H1 (cell line): Measurements from ENCODE around the gene OTOP3. TPM values are rescaled to one million over a fixed set of nuclear protein-coding genes. Genes with fewer than 3 reads are reported as not detected.

ENCODE experiments used
- CTCF ChIA-PET: fragments of 300-600 bp; sonication (Branson Sonifier 250); formaldehyde crosslinking; loops from one replicate; lab custom pipeline; 2021; ENCODE audit not compliant: partially characterized antibody; lab: Charles Lee
- POLR2A ChIA-PET: fragments of 300-600 bp; sonication (Branson Sonifier 250); formaldehyde crosslinking; loops from one replicate; lab custom pipeline; 2021; ENCODE audit warnings: inconsistent platforms; ENCODE audit not compliant: partially characterized antibody; lab: Charles Lee
- DNase-seq, 2 experiments: peaks; one replicate each; pipeline versions ENCODE4 v3.0.0 to v3.0.0-alpha.2; 2010 to 2022; ENCODE audit warnings: low spot score in 2 of 2, low read depth in 1 of 2, mixed read lengths in 1 of 2
- FAIRE-seq: peaks from 2 replicates; lab custom pipeline; 2011; peaks lifted over from hg19 to GRCh38; lab: Jason Lieb, UNC
- H2AFZ ChIP-seq: 2 replicates; pipeline ENCODE4 v1.8.1; 2012; ENCODE audit warnings: low read length, inconsistent platforms
- H2AK5ac ChIP-seq: 2 replicates; pipeline ENCODE4 v1.6.1; 2013; ENCODE audit warnings: low read depth, low read length
- H2BK120ac ChIP-seq: replicated peaks from 2 replicates; pipeline ENCODE3; 2013; ENCODE audit warnings: low read depth, low read length, inconsistent platforms
- H2BK12ac ChIP-seq: 2 replicates; pipeline ENCODE4 v1.6.1; 2013; ENCODE audit warnings: low read depth, low read length
- H2BK15ac ChIP-seq: 2 replicates; pipeline ENCODE4 v1.6.1; 2013; ENCODE audit warnings: low read length
- H2BK20ac ChIP-seq: 2 replicates; pipeline ENCODE4 v1.6.1; 2013; ENCODE audit warnings: low read length
- H2BK5ac ChIP-seq: 2 replicates; pipeline ENCODE4 v1.6.1; 2013; ENCODE audit warnings: low read depth, low read length
- H3K14ac ChIP-seq: 2 replicates; pipeline ENCODE4 v1.6.1; 2013; ENCODE audit warnings: inconsistent platforms; ENCODE audit not compliant: insufficient read length
- H3K18ac ChIP-seq: 2 replicates; pipeline ENCODE4 v1.6.1; 2013; ENCODE audit warnings: low read length; ENCODE audit errors: extremely low read depth
- H3K23ac ChIP-seq: 2 replicates; pipeline ENCODE4 v1.6.1; 2013; ENCODE audit warnings: inconsistent platforms; ENCODE audit not compliant: insufficient read length
- H3K23me2 ChIP-seq: 2 replicates; pipeline ENCODE4 v1.6.1; 2013; ENCODE audit warnings: low read depth, low read length
- H3K27ac ChIP-seq: 2 replicates; pipeline ENCODE4 v1.6.1; 2011; ENCODE audit warnings: low read depth, low read length, inconsistent platforms
- H3K27me3 ChIP-seq, 4 experiments: replicated peaks in 1 of 4; 1 replicate in 1 of 4; 2 replicates in 3 of 4; pipeline versions ENCODE4 v1.6.1 to v1.8.1; 2011 to 2013; ENCODE audit warnings: low read length in 3 of 4, mild to moderate bottlenecking in 3 of 4, inconsistent platforms in 2 of 4, mixed read lengths in 2 of 4, moderate library complexity in 1 of 4; ENCODE audit not compliant: control insufficient read depth in 3 of 4, insufficient read depth in 3 of 4; ENCODE audit errors: extremely low read depth in 1 of 4
- H3K36me3 ChIP-seq, 4 experiments: 2 replicates each; pipeline versions ENCODE4 v1.6.1 to v1.8.1; 2011 to 2013; ENCODE audit warnings: mild to moderate bottlenecking in 4 of 4, low read length in 3 of 4, moderate library complexity in 2 of 4, control low read depth in 1 of 4, inconsistent platforms in 1 of 4; ENCODE audit not compliant: insufficient read depth in 4 of 4, control insufficient read depth in 2 of 4
- H3K4ac ChIP-seq: replicated peaks from 2 replicates; pipeline ENCODE3; 2013; ENCODE audit warnings: low read length, low read depth, mixed read lengths, inconsistent platforms; ENCODE audit not compliant: insufficient read length
- H3K4me1 ChIP-seq, 4 experiments: replicated peaks in 1 of 4; 1 replicate in 1 of 4; 2 replicates in 3 of 4; pipeline versions ENCODE4 v1.6.1 to v1.8.1; 2011 to 2013; ENCODE audit warnings: low read length in 3 of 4, inconsistent platforms in 2 of 4, mixed read lengths in 1 of 4; ENCODE audit not compliant: insufficient read depth in 4 of 4, control insufficient read depth in 3 of 4
- H3K4me2 ChIP-seq, 2 experiments: 2 replicates each; pipeline versions ENCODE4 v1.6.1 to v1.8.1; 2011 to 2013; ENCODE audit warnings: low read depth in 2 of 2, low read length in 2 of 2, control low read depth in 1 of 2, inconsistent platforms in 1 of 2, mild to moderate bottlenecking in 1 of 2; ENCODE audit not compliant: insufficient read depth in 1 of 2
- H3K4me3 ChIP-seq, 4 experiments: fragments of 200-600, 300-600 bp in 1 of 4; sonication (generic), shearing (Covaris generic), sonication (Bioruptor Twin) in 1 of 4; 2 replicates each; pipeline versions ENCODE4 v1.5.1 to v1.8.1; 2011 to 2016; ENCODE audit warnings: low read length in 4 of 4, low read depth in 3 of 4, control low read depth in 2 of 4, inconsistent platforms in 2 of 4, mild to moderate bottlenecking in 2 of 4, mixed read lengths in 1 of 4, moderate library complexity in 1 of 4; ENCODE audit not compliant: insufficient read depth in 2 of 4; ENCODE audit errors: extremely low read depth in 1 of 4
- H3K56ac ChIP-seq: replicated peaks from 2 replicates; pipeline ENCODE3; 2013; ENCODE audit warnings: low read depth, mild to moderate bottlenecking, mixed read lengths, low read length, inconsistent platforms; ENCODE audit not compliant: insufficient read length
- H3K79me1 ChIP-seq: 2 replicates; pipeline ENCODE4 v1.6.1; 2013; ENCODE audit warnings: low read depth, low read length, control low read depth
- H3K79me2 ChIP-seq, 2 experiments: 2 replicates each; pipeline versions ENCODE4 v1.6.1 to v1.8.1; 2012 to 2013; ENCODE audit warnings: low read length in 2 of 2, mild to moderate bottlenecking in 2 of 2, inconsistent platforms in 1 of 2; ENCODE audit not compliant: insufficient read depth in 2 of 2, control insufficient read depth in 1 of 2
- H3K9ac ChIP-seq, 4 experiments: replicated peaks in 1 of 4; 1 replicate in 1 of 4; 2 replicates in 3 of 4; pipeline versions ENCODE4 v1.6.1 to v1.8.1; 2011 to 2013; ENCODE audit warnings: low read depth in 3 of 4, low read length in 3 of 4, control low read depth in 2 of 4, mild to moderate bottlenecking in 2 of 4, moderate library complexity in 2 of 4, inconsistent platforms in 1 of 4; ENCODE audit errors: extremely low read depth in 1 of 4
- H3K9me3 ChIP-seq, 2 experiments: 2 replicates each; pipeline versions ENCODE4 v1.6.1 to v1.8.1; 2012 to 2013; ENCODE audit warnings: mild to moderate bottlenecking in 2 of 2, moderate library complexity in 2 of 2, control low read depth in 1 of 2, inconsistent platforms in 1 of 2, low read depth in 1 of 2, low read length in 1 of 2, mixed read lengths in 1 of 2; ENCODE audit not compliant: insufficient read depth in 2 of 2
- H4K20me1 ChIP-seq, 2 experiments: replicated peaks in 1 of 2; 2 replicates each; pipeline versions ENCODE3 to v1.8.1; 2011 to 2013; ENCODE audit warnings: inconsistent platforms in 2 of 2, low read length in 2 of 2, mild to moderate bottlenecking in 1 of 2; ENCODE audit not compliant: insufficient read depth in 2 of 2, control insufficient read depth in 1 of 2
- H4K5ac ChIP-seq: 2 replicates; pipeline ENCODE4 v1.6.1; 2013; ENCODE audit warnings: low read length, low read depth, mixed read lengths, inconsistent platforms; ENCODE audit not compliant: insufficient read length
- H4K8ac ChIP-seq: 2 replicates; pipeline ENCODE4 v1.8.0; 2013; ENCODE audit warnings: mild to moderate bottlenecking, moderate library complexity, low read length, inconsistent platforms; ENCODE audit not compliant: insufficient read depth; ENCODE audit errors: extremely low read depth
- H4K91ac ChIP-seq: replicated peaks from 2 replicates; pipeline ENCODE3; 2013; ENCODE audit warnings: low read length, mixed read lengths, inconsistent platforms; ENCODE audit not compliant: insufficient read length
- ASH2L ChIP-seq: fragments of 200-600, 300-600 bp; sonication (generic); IDR thresholded peaks from one replicate; pipeline ENCODE4 v1.7.1; 2017; ENCODE audit warnings: low read length
- EGR1 ChIP-seq: IDR thresholded peaks from 2 replicates; pipeline ENCODE4 v1.6.1; 2011; ENCODE audit warnings: low read depth, low read length, borderline replicate concordance
- EZH2 ChIP-seq: fragments of 200-600 bp; sonication (generic); IDR thresholded peaks from 2 replicates; pipeline ENCODE4 v1.7.1; 2012; ENCODE audit warnings: low read depth, mild to moderate bottlenecking, moderate library complexity, low read length, inconsistent platforms; ENCODE audit not compliant: severe bottlenecking
- JUN ChIP-seq: IDR thresholded peaks from 2 replicates; pipeline ENCODE4 v1.6.1; 2011; ENCODE audit warnings: low read depth, mild to moderate bottlenecking, improper control_type of control experiment, low read length
- KDM5A ChIP-seq: fragments of 200-600 bp; IDR thresholded peaks from 2 replicates; pipeline ENCODE4 v1.7.1; 2012; ENCODE audit warnings: mild to moderate bottlenecking, low read length, inconsistent platforms, mixed read lengths
- NANOG ChIP-seq: IDR thresholded peaks from 2 replicates; pipeline ENCODE4 v1.6.1; 2011; ENCODE audit warnings: low read length, low read depth, mild to moderate bottlenecking, inconsistent platforms; ENCODE audit not compliant: insufficient read depth, poor library complexity, severe bottlenecking
- POLR2A ChIP-seq, 2 experiments: IDR thresholded peaks; 1 replicate in 1 of 2; 2 replicates in 1 of 2; pipeline ENCODE4 v1.6.1; 2011; ENCODE audit warnings: low read depth in 2 of 2, low read length in 2 of 2, mild to moderate bottlenecking in 2 of 2; ENCODE audit errors: control extremely low read depth in 1 of 2
- POLR2AphosphoS5 ChIP-seq: IDR thresholded peaks from 2 replicates; pipeline ENCODE4 v1.6.1; 2011; ENCODE audit warnings: low read depth, low read length
- POU5F1 ChIP-seq: IDR thresholded peaks from 2 replicates; pipeline ENCODE4 v1.6.1; 2011; ENCODE audit warnings: low read depth, mild to moderate bottlenecking, low read length, moderate library complexity
- RFX5 ChIP-seq: IDR thresholded peaks from 2 replicates; pipeline ENCODE4 v1.6.1; 2011; ENCODE audit warnings: low read depth, low read length, improper control_type of control experiment, borderline replicate concordance
- SP2 ChIP-seq: IDR thresholded peaks from 2 replicates; pipeline ENCODE4 v1.6.1; 2012; ENCODE audit warnings: mild to moderate bottlenecking, low read length, inconsistent platforms
- TBP ChIP-seq: IDR thresholded peaks from 2 replicates; pipeline ENCODE4 v1.6.1; 2011; ENCODE audit warnings: low read depth, low read length, improper control_type of control experiment
- TEAD4 ChIP-seq: IDR thresholded peaks from 2 replicates; pipeline ENCODE4 v1.6.1; 2012; ENCODE audit warnings: low read depth, low read length, inconsistent platforms, mixed read lengths
- ZNF274 ChIP-seq: IDR thresholded peaks from 2 replicates; pipeline ENCODE4 v1.7.0; 2012; ENCODE audit warnings: low read length, borderline replicate concordance; ENCODE audit errors: extremely low read depth
- WGBS, 2 experiments: shearing (Covaris generic) in 1 of 2; methylation state at CpG; one replicate each; pipeline versions ENCODE4 v1.1.6 to v1.1.7; 2013 to 2015; ENCODE audit warnings: low lambda C conversion rate in 2 of 2, mixed read lengths in 2 of 2, inconsistent platforms in 1 of 2, low coverage in 1 of 2, missing lambda C conversion rate in 1 of 2; ENCODE audit not compliant: insufficient replicate concordance in 2 of 2, insufficient coverage in 1 of 2, insufficient read length in 1 of 2; ENCODE audit errors: extremely low coverage in 1 of 2, missing lambda C conversion rate in 1 of 2; 5-methylcytosine and 5-hydroxymethylcytosine counted together
- polyA plus RNA-seq, 7 experiments: library from polyadenylated mRNA; depleted of rRNA in 3 of 7; stranded (reverse) in 5 of 7; unstranded in 2 of 7; fragments of >200 nt in 5 of 7; fragments of 200-250 nt in 2 of 7; gene quantifications; 1 replicate in 5 of 7; 2 replicates in 1 of 7; 4 replicates in 1 of 7; pipeline versions ENCODE4 v1.2.1 to v1.2.3, GENCODE V29; 2011 to 2013; ENCODE audit warnings: missing spikeins in 2 of 7, mixed read lengths in 2 of 7
- total RNA-seq: library from RNA; stranded (reverse); fragmentation: NEBNext Ultra II Directional; extraction: Animal tissue kit (Norgen Biotek cat#: 25700); gene quantifications from 2 replicates; pipeline ENCODE4 v1.2.1, GENCODE V29; 2021

The OTOP3 gene
- total and polyA plus RNA-seq, 2 of the 8 experiments (the other 6 are each of a cell fraction or from before 2014, with no cell fraction given): 0.05 TPM; not detected in 1

GRCh38 chr17:74920306-74920620 is 15.4 kb upstream of the OTOP3 start:
- no peaks in the 10 kb centered on the region for H3K9me3 ChIP-seq
- peaks cover 9% of the 10 kb centered on the region; the same call in 1 of the 2 replicates for H3K23me2 ChIP-seq
- H3K4ac ChIP-seq: peak overlapping the region; percentile 59
- no peak overlapping the region for H2BK120ac ChIP-seq
- H3K9ac ChIP-seq: no peak overlapping the region
- H3K23ac ChIP-seq: no peak overlapping the region
- no peaks in the 10 kb centered on the region; a peak in 1 of 8 replicates for H3K36me3 ChIP-seq
- H3K27me3 ChIP-seq: peaks cover 28 to 38% (median 31%) of the 10 kb centered on the region in 4 experiments
- no peak overlapping the region for H4K5ac ChIP-seq
- H4K20me1 ChIP-seq: peaks cover 0 to 7% of the 10 kb centered on the region in 2 experiments
- H2BK15ac ChIP-seq: peak overlapping the region; percentile 99; the same call in 1 of the 2 replicates
- peak overlapping the region; percentile 99; the same call in 1 of the 2 replicates for H2BK12ac ChIP-seq
- DNase-seq: no peak
- H2AK5ac ChIP-seq: no peak overlapping the region
- H3K79me2 ChIP-seq: no peaks in the 10 kb centered on the region
- no peaks in the 10 kb centered on the region for H3K79me1 ChIP-seq
- ChIA-PET POLR2A (interaction anchor here (0.6 to 1.4 kb wide), 5 partner anchors 13 to 90 kb away, joined by 3 to 7 read pairs (median 3); partner anchors contain the start of gene FDXR), CTCF (interaction anchor here (1.1 to 49.9 kb wide), 16 partner anchors 10 to 129 kb away, joined by 3 to 1072 read pairs (median 6); partner anchors contain the start of genes FADS6 and OTOP3)
- peaks cover 0 to 19% (median 16%) of the 10 kb centered on the region in 4 experiments; a peak in 6 of 7 replicates for H3K4me1 ChIP-seq
- H3K4me3 ChIP-seq: no peak overlapping the region
- H3K18ac ChIP-seq: peak overlapping the region; percentile 55
- H4K8ac ChIP-seq: 0 out of 2 replicates have a peak overlapping the region, but pooled peaks have one; percentile 62
- peak overlapping the region; percentile 90 for H4K91ac ChIP-seq
- H2BK5ac ChIP-seq: peak overlapping the region; percentile 54; the same call in 1 of the 2 replicates
- WGBS, 2 experiments: 95% methylated on average over 27 of the region's 27 CpGs; no CpG with 5 or more reads in 1 of the 2 experiments
- no peak overlapping the region for H3K14ac ChIP-seq
- no peak overlapping the region for H2AFZ ChIP-seq
- H3K4me2 ChIP-seq: no peak overlapping the region
- H3K56ac ChIP-seq: peak overlapping the region; percentile 9
- H3K27ac ChIP-seq: no peak overlapping the region
- FAIRE-seq: no peak
- peak overlapping the region; percentile 15; the same call in 1 of the 2 replicates for H2BK20ac ChIP-seq
- no peak for TF ChIP-seq EZH2
- TF ChIP-seq TBP: no peak
- no peak for TF ChIP-seq ZNF274
- no peak for TF ChIP-seq POLR2A (IDR thresholded peaks at IDR 0.05; ENCODE audit: control extremely low read depth in 1 of 2, low read depth in 2 of 2, low read length in 2 of 2)
- no peak for TF ChIP-seq RFX5
- no peak for TF ChIP-seq ASH2L
- TF ChIP-seq POU5F1: no peak
- no peak for TF ChIP-seq NANOG
- TF ChIP-seq SP2: no peak
- TF ChIP-seq KDM5A: no peak
- TF ChIP-seq JUN: no peak
- TF ChIP-seq EGR1: no peak
- TF ChIP-seq TEAD4: no peak
- TF ChIP-seq POLR2AphosphoS5: no peak
